ENCODE data around the gene OR9A4. TPM values are rescaled to one million over a fixed set of nuclear protein-coding genes. Genes with fewer than 3 reads are reported as not detected.

The OR9A4 gene
- total and polyA plus RNA-seq, 2 experiments from 2014 or later: not detected

DNA sequence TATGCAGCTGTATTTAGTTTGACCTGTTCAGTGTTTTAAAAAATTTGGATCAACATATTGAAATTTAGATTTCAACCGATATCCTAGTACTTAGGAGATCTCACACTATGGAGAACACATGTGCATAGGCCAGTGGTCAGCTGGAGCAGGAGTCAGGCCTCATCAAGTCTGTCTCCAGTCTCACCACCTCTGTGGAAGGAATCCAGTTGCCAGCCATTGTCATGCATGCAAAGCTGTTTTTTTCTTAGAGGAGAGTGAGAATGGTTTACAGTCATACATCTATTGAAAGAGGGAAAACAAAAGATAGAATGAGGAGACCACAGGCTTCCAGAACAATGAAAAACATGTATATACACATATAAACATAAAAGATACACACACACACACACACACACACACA lies 38.1 kb downstream of the OR9A4 start:
- Histone ChIP-seq H3K79me2 (replicated peaks; ENCODE audit: insufficient read depth) (no peaks in the 10 kb centered on the region), H3F3A (replicated peaks; ENCODE audit: low read depth) (no peaks in the 10 kb centered on the region), H3K4me2 (no peak overlapping the region), H3K9me2 (ENCODE audit: insufficient read depth) (peaks cover 4% of the 10 kb centered on the region; the same call in 1 of the 2 replicates), H3K27me3 (ENCODE audit: insufficient read depth) (no peaks in the 10 kb centered on the region), H3K4me3 (no peak overlapping the region), H3K4me1 (ENCODE audit: insufficient read depth) (0 out of 2 replicates have a peak, but pooled peaks cover 13% of the 10 kb centered on the region), H2AFZ (peak overlapping the region; percentile 24; the same call in 1 of the 2 replicates), H4K20me1 (replicated peaks; ENCODE audit: insufficient read depth) (no peaks in the 10 kb centered on the region), H3K27ac (ENCODE audit: low read depth) (no peak overlapping the region), H3K36me3 (ENCODE audit: insufficient read depth) (no peaks in the 10 kb centered on the region)
- TF ChIP-seq ETS1 (IDR thresholded peaks at IDR 0.05) (no peak), EZH2phosphoT487 (IDR thresholded peaks at IDR 0.05; ENCODE audit: unreplicated experiment) (no peak), ZNF114 (CRISPR knock-in tag; IDR thresholded peaks at IDR 0.05) (no peak), EZH2 (IDR thresholded peaks at IDR 0.05; ENCODE audit: low read depth, unreplicated experiment) (no peak), JUNB (IDR thresholded peaks at IDR 0.05; ENCODE audit: unreplicated experiment) (no peak)
- TF ChIP-seq, protein P1, sequence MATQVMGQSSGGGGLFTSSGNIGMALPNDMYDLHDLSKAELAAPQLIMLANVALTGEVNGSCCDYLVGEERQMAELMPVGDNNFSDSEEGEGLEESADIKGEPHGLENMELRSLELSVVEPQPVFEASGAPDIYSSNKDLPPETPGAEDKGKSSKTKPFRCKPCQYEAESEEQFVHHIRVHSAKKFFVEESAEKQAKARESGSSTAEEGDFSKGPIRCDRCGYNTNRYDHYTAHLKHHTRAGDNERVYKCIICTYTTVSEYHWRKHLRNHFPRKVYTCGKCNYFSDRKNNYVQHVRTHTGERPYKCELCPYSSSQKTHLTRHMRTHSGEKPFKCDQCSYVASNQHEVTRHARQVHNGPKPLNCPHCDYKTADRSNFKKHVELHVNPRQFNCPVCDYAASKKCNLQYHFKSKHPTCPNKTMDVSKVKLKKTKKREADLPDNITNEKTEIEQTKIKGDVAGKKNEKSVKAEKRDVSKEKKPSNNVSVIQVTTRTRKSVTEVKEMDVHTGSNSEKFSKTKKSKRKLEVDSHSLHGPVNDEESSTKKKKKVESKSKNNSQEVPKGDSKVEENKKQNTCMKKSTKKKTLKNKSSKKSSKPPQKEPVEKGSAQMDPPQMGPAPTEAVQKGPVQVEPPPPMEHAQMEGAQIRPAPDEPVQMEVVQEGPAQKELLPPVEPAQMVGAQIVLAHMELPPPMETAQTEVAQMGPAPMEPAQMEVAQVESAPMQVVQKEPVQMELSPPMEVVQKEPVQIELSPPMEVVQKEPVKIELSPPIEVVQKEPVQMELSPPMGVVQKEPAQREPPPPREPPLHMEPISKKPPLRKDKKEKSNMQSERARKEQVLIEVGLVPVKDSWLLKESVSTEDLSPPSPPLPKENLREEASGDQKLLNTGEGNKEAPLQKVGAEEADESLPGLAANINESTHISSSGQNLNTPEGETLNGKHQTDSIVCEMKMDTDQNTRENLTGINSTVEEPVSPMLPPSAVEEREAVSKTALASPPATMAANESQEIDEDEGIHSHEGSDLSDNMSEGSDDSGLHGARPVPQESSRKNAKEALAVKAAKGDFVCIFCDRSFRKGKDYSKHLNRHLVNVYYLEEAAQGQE (IDR thresholded peaks at IDR 0.05; ENCODE audit: unreplicated experiment): no peak
- TF ChIP-seq, protein P2, sequence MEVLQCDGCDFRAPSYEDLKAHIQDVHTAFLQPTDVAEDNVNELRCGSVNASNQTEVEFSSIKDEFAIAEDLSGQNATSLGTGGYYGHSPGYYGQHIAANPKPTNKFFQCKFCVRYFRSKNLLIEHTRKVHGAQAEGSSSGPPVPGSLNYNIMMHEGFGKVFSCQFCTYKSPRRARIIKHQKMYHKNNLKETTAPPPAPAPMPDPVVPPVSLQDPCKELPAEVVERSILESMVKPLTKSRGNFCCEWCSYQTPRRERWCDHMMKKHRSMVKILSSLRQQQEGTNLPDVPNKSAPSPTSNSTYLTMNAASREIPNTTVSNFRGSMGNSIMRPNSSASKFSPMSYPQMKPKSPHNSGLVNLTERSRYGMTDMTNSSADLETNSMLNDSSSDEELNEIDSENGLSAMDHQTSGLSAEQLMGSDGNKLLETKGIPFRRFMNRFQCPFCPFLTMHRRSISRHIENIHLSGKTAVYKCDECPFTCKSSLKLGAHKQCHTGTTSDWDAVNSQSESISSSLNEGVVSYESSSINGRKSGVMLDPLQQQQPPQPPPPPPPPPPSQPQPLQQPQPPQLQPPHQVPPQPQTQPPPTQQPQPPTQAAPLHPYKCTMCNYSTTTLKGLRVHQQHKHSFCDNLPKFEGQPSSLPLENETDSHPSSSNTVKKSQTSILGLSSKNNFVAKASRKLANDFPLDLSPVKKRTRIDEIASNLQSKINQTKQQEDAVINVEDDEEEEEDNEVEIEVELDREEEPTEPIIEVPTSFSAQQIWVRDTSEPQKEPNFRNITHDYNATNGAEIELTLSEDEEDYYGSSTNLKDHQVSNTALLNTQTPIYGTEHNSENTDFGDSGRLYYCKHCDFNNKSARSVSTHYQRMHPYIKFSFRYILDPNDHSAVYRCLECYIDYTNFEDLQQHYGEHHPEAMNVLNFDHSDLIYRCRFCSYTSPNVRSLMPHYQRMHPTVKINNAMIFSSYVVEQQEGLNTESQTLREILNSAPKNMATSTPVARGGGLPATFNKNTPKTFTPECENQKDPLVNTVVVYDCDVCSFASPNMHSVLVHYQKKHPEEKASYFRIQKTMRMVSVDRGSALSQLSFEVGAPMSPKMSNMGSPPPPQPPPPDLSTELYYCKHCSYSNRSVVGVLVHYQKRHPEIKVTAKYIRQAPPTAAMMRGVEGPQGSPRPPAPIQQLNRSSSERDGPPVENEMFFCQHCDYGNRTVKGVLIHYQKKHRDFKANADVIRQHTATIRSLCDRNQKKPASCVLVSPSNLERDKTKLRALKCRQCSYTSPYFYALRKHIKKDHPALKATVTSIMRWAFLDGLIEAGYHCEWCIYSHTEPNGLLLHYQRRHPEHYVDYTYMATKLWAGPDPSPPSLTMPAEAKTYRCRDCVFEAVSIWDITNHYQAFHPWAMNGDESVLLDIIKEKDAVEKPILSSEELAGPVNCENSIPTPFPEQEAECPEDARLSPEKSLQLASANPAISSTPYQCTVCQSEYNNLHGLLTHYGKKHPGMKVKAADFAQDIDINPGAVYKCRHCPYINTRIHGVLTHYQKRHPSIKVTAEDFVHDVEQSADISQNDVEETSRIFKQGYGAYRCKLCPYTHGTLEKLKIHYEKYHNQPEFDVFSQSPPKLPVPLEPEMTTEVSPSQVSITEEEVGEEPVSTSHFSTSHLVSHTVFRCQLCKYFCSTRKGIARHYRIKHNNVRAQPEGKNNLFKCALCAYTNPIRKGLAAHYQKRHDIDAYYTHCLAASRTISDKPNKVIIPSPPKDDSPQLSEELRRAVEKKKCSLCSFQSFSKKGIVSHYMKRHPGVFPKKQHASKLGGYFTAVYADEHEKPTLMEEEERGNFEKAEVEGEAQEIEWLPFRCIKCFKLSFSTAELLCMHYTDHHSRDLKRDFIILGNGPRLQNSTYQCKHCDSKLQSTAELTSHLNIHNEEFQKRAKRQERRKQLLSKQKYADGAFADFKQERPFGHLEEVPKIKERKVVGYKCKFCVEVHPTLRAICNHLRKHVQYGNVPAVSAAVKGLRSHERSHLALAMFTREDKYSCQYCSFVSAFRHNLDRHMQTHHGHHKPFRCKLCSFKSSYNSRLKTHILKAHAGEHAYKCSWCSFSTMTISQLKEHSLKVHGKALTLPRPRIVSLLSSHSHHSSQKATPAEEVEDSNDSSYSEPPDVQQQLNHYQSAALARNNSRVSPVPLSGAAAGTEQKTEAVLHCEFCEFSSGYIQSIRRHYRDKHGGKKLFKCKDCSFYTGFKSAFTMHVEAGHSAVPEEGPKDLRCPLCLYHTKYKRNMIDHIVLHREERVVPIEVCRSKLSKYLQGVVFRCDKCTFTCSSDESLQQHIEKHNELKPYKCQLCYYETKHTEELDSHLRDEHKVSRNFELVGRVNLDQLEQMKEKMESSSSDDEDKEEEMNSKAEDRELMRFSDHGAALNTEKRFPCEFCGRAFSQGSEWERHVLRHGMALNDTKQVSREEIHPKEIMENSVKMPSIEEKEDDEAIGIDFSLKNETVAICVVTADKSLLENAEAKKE (CRISPR knock-in tag; IDR thresholded peaks at IDR 0.05): peak; percentile 81
- H3K27me3 Mint-ChIP-seq (ENCODE audit: insufficient read depth, low read depth, poor library complexity): no peaks in the 10 kb centered on the region
- H3K4me1 Mint-ChIP-seq: peaks cover 9% of the 10 kb centered on the region
- H3K4me3 Mint-ChIP-seq: no peak overlapping the region
- DNase-seq (ENCODE audit: low spot score): peak; percentile 52
- ATAC-seq: peak; percentile 89
- peak overlapping the region; percentile 24 for H3K27ac Mint-ChIP-seq
- no peaks in the 10 kb centered on the region; the same call in 2 of the 3 replicates for H3K9me3 Mint-ChIP-seq
- no peaks in the 10 kb centered on the region for H3K36me3 Mint-ChIP-seq (ENCODE audit: low read depth)

Data from GM23338 (cell line).